ENCODE data around the gene RPTOR. TPM values are rescaled to one million over a fixed set of nuclear protein-coding genes. Genes with fewer than 3 reads are reported as not detected.

The RPTOR gene
- total RNA-seq, 1 experiment from 2014 or later: 27.0 TPM

DNA sequence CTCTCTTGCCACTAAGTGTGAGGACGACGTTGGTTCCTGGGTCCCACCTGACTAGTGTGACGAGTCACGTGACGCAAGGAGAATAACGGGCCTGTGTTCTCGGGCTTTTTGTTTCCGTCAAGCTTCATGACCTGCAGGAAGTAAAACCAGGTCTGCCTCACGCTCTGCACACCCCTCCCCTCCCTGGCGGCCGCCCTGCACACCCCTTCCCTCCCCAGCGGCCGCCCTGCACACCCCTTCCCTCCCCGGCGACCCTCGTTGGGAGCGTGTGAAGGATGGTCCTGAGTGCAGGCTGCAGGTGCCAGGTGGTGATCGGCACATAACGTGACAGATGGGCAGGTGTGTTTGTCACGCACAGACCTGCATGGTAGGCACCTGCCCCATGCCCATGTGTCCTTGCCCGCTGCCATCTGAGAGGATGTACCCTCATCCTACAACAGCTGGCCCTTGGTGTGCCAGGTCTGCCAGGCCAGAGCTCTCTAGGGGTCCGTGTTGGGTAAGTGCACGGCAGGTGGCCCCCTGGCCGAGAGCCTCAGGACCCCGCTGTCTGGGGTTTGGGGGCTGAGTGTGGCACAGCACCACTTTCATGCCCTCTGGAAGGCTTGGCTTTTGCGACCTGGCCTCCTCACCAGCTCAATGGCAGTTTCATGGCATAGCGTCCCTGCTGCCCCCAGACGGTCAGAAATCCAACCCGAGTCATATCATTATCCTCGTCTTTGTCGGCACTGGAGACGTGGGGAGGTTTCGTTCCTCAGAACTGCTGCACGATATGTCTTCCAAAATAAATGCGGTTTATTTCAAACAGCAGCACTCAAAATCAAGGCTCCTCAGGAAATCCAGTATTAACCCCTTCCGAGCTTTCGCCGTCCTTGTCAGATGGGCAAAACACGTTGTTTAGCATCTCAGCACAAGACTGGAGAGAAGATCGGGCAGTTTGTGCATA is 255.2 kb downstream of the RPTOR start:
- H3K36me3 ChIP-seq: peaks cover 6% of the 10 kb centered on the region
- peaks cover 1% of the 10 kb centered on the region for H3K4me1 ChIP-seq (replicated peaks)
- no peaks in the 10 kb centered on the region for H3K27me3 ChIP-seq (replicated peaks)
- no peak overlapping the region for H3K4me3 ChIP-seq
- H3K27ac ChIP-seq: no peak overlapping the region
- DNase-seq (ENCODE audit: low read depth in 1 of 2, low spot score in 2 of 2): no peak
- no peaks in the 10 kb centered on the region for H3K9me3 ChIP-seq (replicated peaks)

DNA sequence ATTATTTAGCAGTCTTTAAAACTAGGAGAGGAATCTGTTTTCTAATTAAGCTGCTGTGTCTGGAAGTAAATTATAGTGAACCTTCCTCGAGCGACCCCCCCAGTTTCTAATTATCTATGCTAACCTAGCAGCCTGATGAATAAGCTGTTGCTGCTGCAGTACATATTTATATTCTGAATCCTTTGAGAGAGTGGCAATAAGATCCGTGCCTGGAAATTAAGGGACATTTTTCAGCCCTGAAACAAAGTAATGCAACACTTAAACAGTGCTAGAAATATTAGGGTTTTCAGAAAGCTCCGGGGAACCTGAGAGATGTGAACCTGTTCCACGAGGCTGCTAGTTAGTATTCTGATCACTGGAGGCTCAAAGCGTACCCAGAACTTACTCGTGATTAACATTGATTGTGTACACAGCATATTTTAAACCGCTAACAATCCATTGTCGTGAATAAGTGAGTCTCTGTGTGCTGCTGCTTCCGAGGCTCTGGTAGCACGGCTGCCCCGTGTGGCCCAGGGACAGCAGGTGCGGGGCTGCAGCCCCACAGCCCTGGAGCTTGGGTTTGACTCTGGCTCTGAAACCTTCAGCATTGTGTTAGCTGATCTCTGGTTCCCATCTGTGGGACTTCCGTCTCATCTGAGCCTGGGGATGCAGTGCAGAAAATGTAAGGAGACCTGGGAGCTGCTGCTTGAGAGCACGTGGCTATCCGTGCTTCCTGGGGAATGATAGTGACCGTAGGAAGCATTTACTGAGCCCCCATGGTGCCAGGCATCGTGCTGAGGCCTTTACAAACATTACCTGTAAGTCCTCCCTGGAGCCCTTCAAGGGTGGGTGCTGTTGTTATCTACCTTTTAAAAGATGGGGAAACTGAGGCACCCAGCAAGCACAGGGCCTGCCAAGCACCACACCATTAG is 256.1 kb downstream of the RPTOR start:
- H3K4me3 ChIP-seq: no peak overlapping the region
- no peak overlapping the region for H3K27ac ChIP-seq
- DNase-seq (ENCODE audit: low read depth in 1 of 2, low spot score in 2 of 2): no peak
- peaks cover 6% of the 10 kb centered on the region for H3K36me3 ChIP-seq
- no peaks in the 10 kb centered on the region for H3K9me3 ChIP-seq (replicated peaks)
- peaks cover 10% of the 10 kb centered on the region for H3K4me1 ChIP-seq (replicated peaks)
- no peaks in the 10 kb centered on the region for H3K27me3 ChIP-seq (replicated peaks)

DNA sequence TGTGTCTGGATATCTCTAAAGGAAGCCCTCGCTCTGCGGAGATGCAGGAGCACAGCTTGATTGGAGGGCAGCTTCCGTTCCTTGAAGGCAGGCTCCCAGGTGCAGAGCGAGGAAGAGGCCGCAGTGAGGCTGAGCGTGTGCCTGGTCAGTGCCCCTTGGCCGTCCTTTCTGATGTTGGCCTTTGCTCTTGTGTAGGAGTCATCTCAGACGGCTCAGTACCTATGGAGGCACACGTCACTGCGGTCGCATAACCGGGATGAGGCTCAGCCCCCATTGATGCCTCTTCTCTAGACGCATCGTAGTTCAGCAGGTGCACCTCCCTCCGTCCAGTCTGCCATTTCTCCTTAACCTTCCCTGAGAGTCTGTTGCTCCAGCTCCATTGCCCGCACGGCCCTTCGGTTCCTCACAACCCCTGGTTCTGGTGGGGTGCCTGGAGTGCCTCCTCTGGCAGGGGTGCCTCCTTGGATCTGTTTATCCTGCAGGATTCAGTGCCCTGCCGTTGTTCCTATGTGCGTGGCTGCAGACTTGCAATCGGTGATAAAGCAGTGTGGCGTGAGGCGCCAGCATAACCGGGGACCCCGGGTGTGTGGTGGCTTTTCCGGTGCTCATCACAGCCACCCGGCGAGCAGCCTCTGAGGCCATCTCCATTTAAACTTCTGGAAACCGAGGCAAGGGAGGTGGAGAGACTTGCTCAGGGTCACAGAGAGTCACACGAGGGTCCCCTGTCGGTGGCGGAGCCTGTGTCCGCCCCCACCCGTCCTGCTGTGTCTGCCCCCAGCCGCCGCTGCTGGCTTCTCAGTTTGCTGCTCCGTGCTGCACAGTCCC is 258.2 kb downstream of the RPTOR start:
- H3K9me3 ChIP-seq (replicated peaks): no peaks in the 10 kb centered on the region
- H3K27ac ChIP-seq: no peak overlapping the region
- peaks cover 16% of the 10 kb centered on the region for H3K4me1 ChIP-seq (replicated peaks)
- H3K36me3 ChIP-seq: peaks cover 6% of the 10 kb centered on the region
- no peak for DNase-seq (ENCODE audit: low read depth in 1 of 2, low spot score in 2 of 2)
- H3K4me3 ChIP-seq: no peak overlapping the region
- no peaks in the 10 kb centered on the region for H3K27me3 ChIP-seq (replicated peaks)

DNA sequence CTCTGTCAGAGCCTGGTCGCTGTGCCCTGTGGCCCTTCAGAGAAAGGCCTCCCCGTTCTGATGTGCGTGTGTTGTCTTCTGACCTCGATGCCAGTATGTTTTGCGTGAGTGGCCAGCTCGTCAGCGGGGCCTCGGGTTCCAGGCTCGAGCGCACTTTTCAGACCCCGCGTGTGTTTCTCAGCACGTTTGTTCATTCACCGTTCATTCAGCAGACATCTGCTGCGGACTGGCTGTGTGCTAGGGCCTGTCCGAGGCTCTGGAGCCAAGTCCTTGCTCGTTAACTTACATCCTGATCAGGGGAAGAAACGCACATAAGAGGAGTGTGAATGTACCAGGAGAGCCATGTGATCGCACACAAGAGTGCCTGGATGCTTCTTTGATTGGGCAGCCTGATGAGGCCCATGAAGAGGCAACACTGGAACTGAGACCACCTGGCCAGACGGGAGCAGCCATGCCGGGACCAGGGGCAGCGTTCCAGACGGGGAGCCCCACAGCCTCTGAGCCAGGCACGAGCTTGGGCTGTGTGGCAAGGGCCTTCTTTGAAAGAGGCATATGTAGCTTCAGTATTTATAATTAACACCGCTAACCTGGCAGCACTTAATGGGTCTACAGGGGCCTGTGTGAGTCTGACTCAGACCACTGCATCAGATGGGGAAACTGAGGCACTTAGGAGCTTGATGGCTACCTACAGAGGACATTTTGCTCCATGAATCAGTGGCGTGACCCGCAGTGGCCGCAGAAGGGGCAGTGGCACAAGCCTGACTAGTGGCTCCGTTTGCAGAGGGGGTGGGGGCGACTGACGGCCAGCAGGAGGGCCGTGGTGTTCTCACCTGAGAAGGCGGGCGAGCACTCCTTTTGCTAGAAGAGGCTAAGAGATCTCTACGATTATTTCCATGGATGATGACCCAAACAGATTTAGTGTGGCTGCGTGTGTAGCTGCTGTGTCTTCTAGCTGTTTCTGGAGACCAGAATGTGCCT is 259.1 kb downstream of the RPTOR start:
- Histone ChIP-seq H3K36me3 (peaks cover 6% of the 10 kb centered on the region), H3K9me3 (replicated peaks) (no peaks in the 10 kb centered on the region), H3K27ac (no peak overlapping the region), H3K4me1 (replicated peaks) (peaks cover 16% of the 10 kb centered on the region), H3K4me3 (no peak overlapping the region), H3K27me3 (replicated peaks) (no peaks in the 10 kb centered on the region)
- DNase-seq (ENCODE audit: low read depth in 1 of 2, low spot score in 2 of 2): no peak

DNA sequence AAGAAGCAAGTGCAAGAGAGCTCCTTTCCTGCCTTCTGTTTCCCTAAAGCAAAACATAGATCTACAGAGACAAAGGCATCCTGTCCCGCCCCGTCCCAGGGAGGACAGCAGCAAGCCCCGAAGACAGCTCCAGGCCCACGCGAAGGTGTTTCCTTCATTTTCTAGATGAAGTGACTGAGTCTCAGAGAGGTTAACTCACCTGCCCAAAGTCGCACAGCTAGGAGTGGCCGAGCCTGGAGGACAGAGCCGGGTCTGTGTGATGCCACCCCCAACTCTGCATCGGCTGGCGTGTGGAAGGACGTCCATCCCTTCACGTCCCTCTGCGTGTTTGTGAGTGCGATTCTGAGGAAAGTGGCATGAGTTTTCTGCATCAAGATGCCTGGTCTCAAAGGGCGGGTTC is 259.8 kb downstream of the RPTOR start:
- H3K4me1 ChIP-seq (replicated peaks): peaks cover 16% of the 10 kb centered on the region
- H3K9me3 ChIP-seq (replicated peaks): no peaks in the 10 kb centered on the region
- no peak overlapping the region for H3K4me3 ChIP-seq
- H3K27me3 ChIP-seq (replicated peaks): no peaks in the 10 kb centered on the region
- H3K27ac ChIP-seq: no peak overlapping the region
- no peak for DNase-seq (ENCODE audit: low read depth in 1 of 2, low spot score in 2 of 2)
- peaks cover 3% of the 10 kb centered on the region; the same call in 1 of the 2 replicates for H3K36me3 ChIP-seq

DNA sequence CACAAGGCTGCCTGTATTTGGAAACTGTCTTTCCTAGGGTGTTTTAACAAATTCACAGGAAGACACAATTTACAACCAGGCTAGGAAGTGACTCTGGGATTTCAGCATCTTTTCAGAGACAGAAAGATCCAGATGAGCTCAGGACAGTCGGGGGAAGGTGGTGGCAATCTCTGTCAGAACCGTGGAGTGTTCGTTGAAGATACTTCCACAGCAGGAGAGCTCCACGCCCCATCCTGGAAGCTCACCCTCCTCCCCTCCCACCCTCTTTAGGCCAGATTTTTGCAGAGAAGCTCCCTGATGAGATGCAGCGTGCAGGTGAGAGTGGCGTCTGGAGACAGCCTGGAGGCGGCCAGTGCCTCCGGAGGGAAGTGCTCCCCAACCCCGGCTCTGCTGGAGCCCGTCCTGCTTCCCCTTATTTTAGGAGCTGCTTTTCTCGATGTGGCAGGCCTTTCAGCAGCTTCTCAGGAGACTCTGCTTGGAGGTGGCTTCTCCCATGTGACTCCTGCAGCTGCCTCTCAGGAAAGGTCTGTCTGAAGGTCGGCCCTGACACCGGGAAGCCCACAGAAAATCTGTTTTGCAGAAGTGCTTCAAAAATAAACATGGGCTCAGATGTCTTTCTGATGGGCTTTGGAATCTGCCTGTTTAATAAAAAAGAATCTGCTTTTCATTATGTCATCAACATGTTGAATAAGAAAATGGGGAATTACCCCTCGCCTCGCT is 260.6 kb downstream of the RPTOR start:
- Histone ChIP-seq H3K27me3 (replicated peaks) (no peaks in the 10 kb centered on the region), H3K9me3 (replicated peaks) (no peaks in the 10 kb centered on the region), H3K36me3 (0 out of 2 replicates have a peak, but pooled peaks cover 3% of the 10 kb centered on the region), H3K4me3 (no peak overlapping the region), H3K27ac (no peak overlapping the region), H3K4me1 (replicated peaks) (peaks cover 16% of the 10 kb centered on the region)
- peak in 1 of 2 experiments; percentile 51 for DNase-seq (ENCODE audit: low read depth in 1 of 2, low spot score in 2 of 2)

DNA sequence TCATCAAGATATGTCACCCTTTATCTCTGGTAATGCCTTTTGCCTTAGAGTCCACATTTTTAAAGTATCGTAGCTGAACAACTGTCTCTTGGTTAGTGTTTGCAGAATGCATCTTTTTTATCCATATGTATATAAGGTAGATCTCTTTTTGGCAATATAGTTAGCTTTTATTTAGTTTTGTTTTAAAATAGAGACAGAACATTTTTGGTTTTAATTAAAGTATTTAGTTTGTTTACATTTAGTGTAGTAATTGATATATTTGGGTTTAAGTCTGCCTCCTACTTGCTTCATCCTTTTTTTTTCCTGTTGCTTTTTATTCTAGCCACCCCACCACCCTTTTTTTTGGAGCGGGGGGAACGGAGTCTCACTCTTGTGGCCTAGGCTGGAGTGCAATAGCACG is 262.4 kb downstream of the RPTOR start:
- no peaks in the 10 kb centered on the region for H3K27me3 ChIP-seq (replicated peaks)
- no peaks in the 10 kb centered on the region for H3K9me3 ChIP-seq (replicated peaks)
- no peak overlapping the region for H3K27ac ChIP-seq
- H3K36me3 ChIP-seq: 0 out of 2 replicates have a peak, but pooled peaks cover 3% of the 10 kb centered on the region
- no peak overlapping the region for H3K4me3 ChIP-seq
- peaks cover 16% of the 10 kb centered on the region for H3K4me1 ChIP-seq (replicated peaks)
- DNase-seq (ENCODE audit: low read depth in 1 of 2, low spot score in 2 of 2): no peak

DNA sequence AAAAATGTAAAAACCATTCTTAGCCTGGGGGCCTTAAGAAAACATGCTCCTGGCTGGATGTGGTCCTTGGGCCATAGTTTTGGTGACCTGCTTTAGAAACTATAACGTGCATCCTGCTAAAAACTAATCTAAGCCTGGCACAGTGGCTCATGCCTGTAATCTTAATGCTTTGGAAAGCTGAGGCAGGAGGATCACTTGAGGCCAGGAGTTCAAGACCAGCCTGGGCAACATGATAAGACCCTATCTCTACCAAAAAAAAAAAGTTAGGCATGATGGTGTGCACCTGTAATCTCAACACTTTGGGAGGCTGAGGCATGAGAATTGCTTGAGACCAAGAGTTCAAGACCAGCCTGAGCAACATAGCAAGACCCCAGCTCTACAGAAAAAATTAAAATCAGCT is 263.2 kb downstream of the RPTOR start:
- Histone ChIP-seq H3K4me3 (no peak overlapping the region), H3K4me1 (replicated peaks) (peaks cover 16% of the 10 kb centered on the region), H3K36me3 (peaks cover 9% of the 10 kb centered on the region; the same call in 1 of the 2 replicates), H3K9me3 (replicated peaks) (no peaks in the 10 kb centered on the region), H3K27ac (no peak overlapping the region), H3K27me3 (replicated peaks) (no peaks in the 10 kb centered on the region)
- no peak for DNase-seq (ENCODE audit: low read depth in 1 of 2, low spot score in 2 of 2)

DNA sequence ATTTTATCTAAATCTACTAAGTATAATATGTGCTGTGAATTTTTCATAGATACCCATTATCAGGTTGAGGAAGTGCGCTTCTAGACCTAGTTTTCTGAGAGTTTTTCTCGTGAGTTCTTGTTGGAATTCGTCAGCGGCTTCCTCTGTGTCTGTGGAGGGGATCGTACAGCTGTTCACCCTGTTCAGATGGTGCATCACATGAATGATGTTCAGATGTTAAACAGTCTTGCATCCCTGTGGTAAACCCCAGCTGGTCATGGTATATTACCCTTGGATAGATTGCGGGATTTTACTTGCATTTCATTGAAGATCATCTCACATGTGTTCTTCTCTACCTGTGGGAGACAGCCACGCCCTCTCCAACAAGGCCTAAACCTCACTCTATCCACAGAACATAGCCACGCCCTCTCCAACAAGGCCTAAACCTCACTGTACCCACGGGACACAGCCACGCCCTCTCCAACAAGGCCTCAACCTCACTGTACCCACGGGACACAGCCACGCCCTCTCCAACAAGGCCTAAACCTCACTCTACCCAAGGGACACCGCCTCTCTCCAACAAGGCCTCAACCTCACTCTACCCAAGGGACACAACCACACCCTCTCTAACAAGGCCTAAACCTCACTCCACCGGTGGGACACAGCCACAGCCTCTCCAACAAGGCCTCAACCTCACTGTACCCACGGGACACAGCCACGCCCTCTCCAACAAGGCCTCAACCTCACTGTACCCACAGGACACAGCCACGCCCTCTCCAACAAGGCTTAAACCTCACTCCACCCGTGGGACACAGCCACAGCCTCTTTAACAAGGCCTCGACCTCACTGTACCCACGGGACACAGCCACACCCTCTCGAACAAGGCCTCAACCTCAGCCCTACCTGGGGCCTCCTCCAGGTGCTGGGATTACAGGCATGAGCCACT is 266.8 kb downstream of the RPTOR start:
- no peak for DNase-seq (ENCODE audit: low read depth in 1 of 2, low spot score in 2 of 2)
- H3K27me3 ChIP-seq (replicated peaks): no peaks in the 10 kb centered on the region
- peaks cover 9% of the 10 kb centered on the region; the same call in 1 of the 2 replicates for H3K36me3 ChIP-seq

DNA sequence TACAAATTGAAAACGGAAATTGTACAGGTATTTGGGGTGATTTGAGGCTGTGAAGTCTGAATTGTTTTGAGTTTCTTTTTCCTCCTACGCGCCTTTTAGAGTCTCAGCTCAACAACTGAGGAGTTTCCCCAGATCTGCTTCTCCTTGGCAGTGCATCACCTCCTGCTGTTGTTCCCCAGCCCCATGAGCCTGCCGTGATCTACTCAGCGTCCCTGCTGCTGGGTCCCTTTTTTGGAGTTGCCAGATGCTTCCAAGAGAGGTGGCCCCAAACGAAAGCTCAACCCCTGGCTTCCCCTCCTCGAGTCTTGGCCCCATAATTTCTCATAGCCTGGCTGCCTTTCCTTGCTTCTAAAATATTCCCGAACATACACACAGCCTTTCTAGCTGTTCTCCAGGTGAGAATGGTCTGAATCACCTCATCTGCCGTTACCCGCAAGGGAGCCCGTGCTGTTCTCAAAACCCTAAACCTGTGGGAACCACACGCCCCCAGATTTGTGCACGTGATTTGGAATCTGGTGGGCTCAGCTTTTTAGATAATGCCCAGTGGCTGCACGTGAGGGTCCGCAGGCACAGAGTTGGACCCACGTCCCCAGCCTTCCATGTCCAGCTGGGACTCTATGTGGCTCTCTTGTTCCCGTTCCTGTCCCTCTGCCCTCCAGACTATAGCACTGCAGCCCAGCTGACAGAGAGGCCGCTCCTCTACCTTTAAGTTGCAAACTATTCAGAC is 267.9 kb downstream of the RPTOR start:
- Histone ChIP-seq H3K9me3 (replicated peaks) (no peaks in the 10 kb centered on the region), H3K36me3 (peaks cover 9% of the 10 kb centered on the region; the same call in 1 of the 2 replicates), H3K4me1 (replicated peaks) (no peaks in the 10 kb centered on the region; the same call in 1 of the 2 replicates), H3K27ac (no peak overlapping the region), H3K27me3 (replicated peaks) (no peaks in the 10 kb centered on the region), H3K4me3 (no peak overlapping the region)
- no peak for DNase-seq (ENCODE audit: low read depth in 1 of 2, low spot score in 2 of 2)

More for the DNA sequence above, 266.8 kb downstream of the RPTOR start:
- Histone ChIP-seq H3K9me3 (replicated peaks) (no peaks in the 10 kb centered on the region), H3K27ac (no peak overlapping the region), H3K4me3 (no peak overlapping the region), H3K4me1 (replicated peaks) (no peaks in the 10 kb centered on the region)

Data from SJSA1 (cell line).